ENCODE results near the gene CCDC106.

CCDC106 gene

GRCh38 chr19:55640577-55641425, 7.2 kb upstream of the CCDC106 start, which contains the start of gene ZNF580:
TSS of gene ZNF580 (plus strand) at chr19:55641002. CDS start at chr19:55642509, 1,507 bp downstream.
- Histone ChIP-seq H3K36me3 (ENCODE audit: control insufficient read depth in 2 of 2, insufficient read depth in 1 of 2, low read length in 2 of 2) (peaks cover 15 to 26% of the 10 kb centered on the region in 2 experiments; a peak in 2 of 3 replicates), H3K4me3 (ENCODE audit: low read depth, low read length) (peak within 1 kb of the TSS; percentile 61), H3K27ac (ENCODE audit: extremely low read depth, low read depth, low read length) (peak within 1 kb of the TSS; percentile 96), H3K4me1 (ENCODE audit: control insufficient read depth, insufficient read depth, low read length) (peaks cover 28% of the 10 kb centered on the region), H3K9me3 (ENCODE audit: control insufficient read depth, insufficient read depth, low read depth, low read length) (no peaks in the 10 kb centered on the region)
- ChIA-PET POLR2A (interaction anchor here (0.6 to 1.0 kb wide), 2 partner anchors 16 to 179 kb away, joined by 3 to 4 read pairs; partner anchors contain the start of gene ISOC2), CTCF (interaction anchor here (1.0 to 1.3 kb wide), 2 partner anchors 13 to 17 kb away, joined by 4 to 8 read pairs; partner anchors contain the start of gene ZNF784)
- TF ChIP-seq MYNN (tag by site-specific recombination; IDR thresholded peaks at IDR 0.05; ENCODE audit: borderline replicate concordance) (no peak), ZNF292 (tag by site-specific recombination; IDR thresholded peaks at IDR 0.05; ENCODE audit: borderline replicate concordance, low read depth) (no peak), ZNF701 (tag by site-specific recombination; IDR thresholded peaks at IDR 0.05) (no peak), ZSCAN30 (tag by site-specific recombination; IDR thresholded peaks at IDR 0.05) (peak; percentile 54; the same call in 1 of the 2 replicates), SP3 (tag by site-specific recombination; IDR thresholded peaks at IDR 0.05) (peak; percentile 80), ZNF423 (tag by site-specific recombination; IDR thresholded peaks at IDR 0.05) (no peak), ZNF202 (tag by site-specific recombination; IDR thresholded peaks at IDR 0.05; ENCODE audit: borderline replicate concordance) (no peak), ZNF658 (tag by site-specific recombination; IDR thresholded peaks at IDR 0.05) (no peak), KLF10 (tag by site-specific recombination; IDR thresholded peaks at IDR 0.05) (peak; percentile 43; the same call in 1 of the 2 replicates), ZNF148 (tag by site-specific recombination; IDR thresholded peaks at IDR 0.05; ENCODE audit: borderline replicate concordance) (no peak), EGR2 (tag by site-specific recombination; IDR thresholded peaks at IDR 0.05; ENCODE audit: low read depth) (peak; percentile 80), ZNF335 (tag by site-specific recombination; conservative IDR thresholded peaks at IDR 0.05) (peak; percentile 90), RBAK (tag by site-specific recombination; IDR thresholded peaks at IDR 0.05) (no peak), ZSCAN5A (tag by site-specific recombination; IDR thresholded peaks at IDR 0.05) (no peak), ZBTB8A (tag by site-specific recombination; IDR thresholded peaks at IDR 0.05) (peak; percentile 45; the same call in 1 of the 2 replicates), FEZF1 (tag by site-specific recombination; IDR thresholded peaks at IDR 0.05) (no peak), ZNF16 (tag by site-specific recombination; IDR thresholded peaks at IDR 0.05; ENCODE audit: low read depth) (no peak), ZXDB (tag by site-specific recombination; IDR thresholded peaks at IDR 0.05) (peak; percentile 61), ZNF350 (tag by site-specific recombination; IDR thresholded peaks at IDR 0.05) (no peak), ZNF37A (tag by site-specific recombination; IDR thresholded peaks at IDR 0.05) (no peak), ZNF146 (tag by site-specific recombination; IDR thresholded peaks at IDR 0.05) (no peak), ZNF426 (tag by site-specific recombination; IDR thresholded peaks at IDR 0.05) (no peak), KLF9 (tag by site-specific recombination; IDR thresholded peaks at IDR 0.05; ENCODE audit: low read depth) (peak; percentile 76), ZBTB1 (tag by site-specific recombination; IDR thresholded peaks at IDR 0.05) (no peak), KLF7 (tag by site-specific recombination; IDR thresholded peaks at IDR 0.05; ENCODE audit: borderline replicate concordance) (no peak; the same call in 1 of the 2 replicates), ZNF791 (tag by site-specific recombination; IDR thresholded peaks at IDR 0.05) (no peak), KLF17 (tag by site-specific recombination; IDR thresholded peaks at IDR 0.05) (peak; percentile 46; the same call in 1 of the 2 replicates), KLF1 (tag by site-specific recombination; IDR thresholded peaks at IDR 0.05) (peak; percentile 31; the same call in 1 of the 2 replicates), REPIN1 (tag by site-specific recombination; IDR thresholded peaks at IDR 0.05; ENCODE audit: low read depth) (no peak), ZNF48 (tag by site-specific recombination; IDR thresholded peaks at IDR 0.05) (no peak), GFI1B (tag by site-specific recombination; IDR thresholded peaks at IDR 0.05) (no peak), KLF16 (tag by site-specific recombination; IDR thresholded peaks at IDR 0.05) (peak; percentile 76), IKZF3 (tag by site-specific recombination; IDR thresholded peaks at IDR 0.05) (peak; percentile 66)
